Nephron (organoid): ENCODE measurements around the gene CLEC4G.

Experiments used
- H3K27ac Mint-ChIP-seq, 3 experiments: 2 replicates each; pipeline ENCODE4 v1.8.0; 2020; ENCODE audit warnings: mixed read lengths in 3 of 3, mild to moderate bottlenecking in 2 of 3, moderate library complexity in 1 of 3
- H3K27me3 Mint-ChIP-seq: 2 replicates; pipeline ENCODE4 v1.8.0; 2021; ENCODE audit warnings: low read depth, mild to moderate bottlenecking, moderate library complexity, mixed read lengths
- H3K36me3 Mint-ChIP-seq: 2 replicates; pipeline ENCODE4 v1.8.0; 2020; ENCODE audit warnings: low read depth, mixed read lengths
- H3K4me1 Mint-ChIP-seq: 2 replicates; pipeline ENCODE4 v1.8.0; 2020; ENCODE audit warnings: mixed read lengths
- H3K4me3 Mint-ChIP-seq, 3 experiments: 2 replicates each; pipeline ENCODE4 v1.8.0; 2020; ENCODE audit warnings: mild to moderate bottlenecking in 3 of 3, mixed read lengths in 3 of 3, moderate library complexity in 2 of 3
- H3K9me3 Mint-ChIP-seq: 2 replicates; pipeline ENCODE4 v1.8.0; 2020; ENCODE audit warnings: mixed read lengths
- CTCF ChIP-seq, 3 experiments: fragments of 200-600 bp; sonication (generic); IDR thresholded peaks; one replicate each; pipeline ENCODE4 v1.5.0; 2021; ENCODE audit warnings: antibody characterized with exemption in 3 of 3; ENCODE audit not compliant: unreplicated experiment in 3 of 3

The CLEC4G gene

GRCh38 chr19:7687177-7687576 is 44.7 kb downstream of the CLEC4G start:
- H3K27me3 Mint-ChIP-seq: peaks cover 3% of the 10 kb centered on the region
- no peaks in the 10 kb centered on the region for H3K9me3 Mint-ChIP-seq
- H3K27ac Mint-ChIP-seq: no peak overlapping the region
- H3K4me1 Mint-ChIP-seq: no peaks in the 10 kb centered on the region
- TF ChIP-seq CTCF (IDR thresholded peaks at IDR 0.05; ENCODE audit: unreplicated experiment in 3 of 3): no peak
- H3K36me3 Mint-ChIP-seq: peaks cover 19% of the 10 kb centered on the region
- H3K4me3 Mint-ChIP-seq: no peak overlapping the region

GRCh38 chr19:7685546-7686445 is 46.1 kb downstream of the CLEC4G start:
- Mint-ChIP-seq H3K4me3 (peak overlapping the region in 2 of 3 experiments; percentile 10 to 57), H3K4me1 (no peaks in the 10 kb centered on the region), H3K27ac (no peak overlapping the region), H3K27me3 (peaks cover 3% of the 10 kb centered on the region), H3K9me3 (no peaks in the 10 kb centered on the region), H3K36me3 (peaks cover 19% of the 10 kb centered on the region)
- TF ChIP-seq CTCF (IDR thresholded peaks at IDR 0.05; ENCODE audit: unreplicated experiment in 3 of 3): no peak

GRCh38 chr19:7682175-7682855 is 49.6 kb downstream of the CLEC4G start:
- TF ChIP-seq CTCF (IDR thresholded peaks at IDR 0.05; ENCODE audit: unreplicated experiment in 3 of 3): no peak
- Mint-ChIP-seq H3K36me3 (peaks cover 19% of the 10 kb centered on the region), H3K4me1 (peaks cover 6% of the 10 kb centered on the region), H3K27ac (peak overlapping the region in 1 of 3 experiments; percentile 72), H3K27me3 (peaks cover 5% of the 10 kb centered on the region), H3K4me3 (peak overlapping the region; percentile 92 to 94 (median 93)), H3K9me3 (no peaks in the 10 kb centered on the region)

GRCh38 chr19:7681340-7682174 is 50.4 kb downstream of the CLEC4G start:
- peak; percentile 29 to 42 (median 40) for TF ChIP-seq CTCF (IDR thresholded peaks at IDR 0.05; ENCODE audit: unreplicated experiment in 3 of 3)
- peaks cover 11% of the 10 kb centered on the region for H3K27me3 Mint-ChIP-seq
- peak overlapping the region; percentile 58 to 83 (median 72) for H3K27ac Mint-ChIP-seq
- peaks cover 6% of the 10 kb centered on the region for H3K4me1 Mint-ChIP-seq
- no peaks in the 10 kb centered on the region for H3K9me3 Mint-ChIP-seq
- peaks cover 19% of the 10 kb centered on the region for H3K36me3 Mint-ChIP-seq
- peak overlapping the region; percentile 92 to 94 (median 93) for H3K4me3 Mint-ChIP-seq

GRCh38 chr19:7680606-7681339 is 51.1 kb downstream of the CLEC4G start, which contains the start of gene TRAPPC5:
TSS of gene TRAPPC5 (plus strand) at chr19:7680833. CDS start at chr19:7682254, 1,421 bp downstream.
- H3K4me3 Mint-ChIP-seq: peak within 1 kb of the TSS; percentile 92 to 94 (median 93)
- H3K4me1 Mint-ChIP-seq: peaks cover 6% of the 10 kb centered on the region
- H3K27ac Mint-ChIP-seq: peak within 1 kb of the TSS; percentile 58 to 83 (median 72)
- TF ChIP-seq CTCF (IDR thresholded peaks at IDR 0.05; ENCODE audit: unreplicated experiment in 3 of 3): peak; percentile 97 to 99 (median 98)
- no peaks in the 10 kb centered on the region for H3K9me3 Mint-ChIP-seq
- H3K27me3 Mint-ChIP-seq: peaks cover 19% of the 10 kb centered on the region
- H3K36me3 Mint-ChIP-seq: peaks cover 19% of the 10 kb centered on the region
